ENCODE results near the gene BRCC3. TPM values are rescaled to one million over a fixed set of nuclear protein-coding genes. Genes with fewer than 3 reads are reported as not detected.

BRCC3 gene
- total RNA-seq, 1 donor from 2014 or later: 17.0 TPM

DNA sequence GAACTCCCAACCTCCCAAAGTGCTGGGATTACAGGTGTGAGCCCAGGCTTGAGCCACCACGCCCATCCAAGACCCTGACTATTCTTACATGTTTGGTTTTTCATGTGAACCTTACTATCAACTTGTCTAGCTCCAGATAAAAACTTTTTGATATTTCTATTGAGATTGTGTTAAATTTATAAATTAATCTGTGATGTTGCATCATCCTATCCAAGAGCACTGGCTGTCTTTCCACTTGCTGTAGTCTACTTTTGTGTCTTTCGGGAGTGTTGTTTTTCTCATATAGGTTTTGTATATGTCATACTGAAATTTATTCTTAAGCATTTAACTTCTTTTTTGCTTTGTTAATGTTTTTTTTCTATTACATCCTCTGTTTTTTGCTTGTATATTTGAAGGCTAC is 34.6 kb downstream of the BRCC3 start:
- Histone ChIP-seq H3K4me1 (no peaks in the 10 kb centered on the region), H3K27me3 (ENCODE audit: low read depth) (no peaks in the 10 kb centered on the region), H3K27ac (replicated peaks) (no peak overlapping the region), H3K9me3 (replicated peaks) (no peaks in the 10 kb centered on the region), H3K36me3 (peaks cover 8% of the 10 kb centered on the region), H3K4me3 (no peak overlapping the region)
- no peak for DNase-seq
- intact Hi-C loops (cut with micrococcal nuclease): no loop called here
- TF ChIP-seq, protein P1, sequence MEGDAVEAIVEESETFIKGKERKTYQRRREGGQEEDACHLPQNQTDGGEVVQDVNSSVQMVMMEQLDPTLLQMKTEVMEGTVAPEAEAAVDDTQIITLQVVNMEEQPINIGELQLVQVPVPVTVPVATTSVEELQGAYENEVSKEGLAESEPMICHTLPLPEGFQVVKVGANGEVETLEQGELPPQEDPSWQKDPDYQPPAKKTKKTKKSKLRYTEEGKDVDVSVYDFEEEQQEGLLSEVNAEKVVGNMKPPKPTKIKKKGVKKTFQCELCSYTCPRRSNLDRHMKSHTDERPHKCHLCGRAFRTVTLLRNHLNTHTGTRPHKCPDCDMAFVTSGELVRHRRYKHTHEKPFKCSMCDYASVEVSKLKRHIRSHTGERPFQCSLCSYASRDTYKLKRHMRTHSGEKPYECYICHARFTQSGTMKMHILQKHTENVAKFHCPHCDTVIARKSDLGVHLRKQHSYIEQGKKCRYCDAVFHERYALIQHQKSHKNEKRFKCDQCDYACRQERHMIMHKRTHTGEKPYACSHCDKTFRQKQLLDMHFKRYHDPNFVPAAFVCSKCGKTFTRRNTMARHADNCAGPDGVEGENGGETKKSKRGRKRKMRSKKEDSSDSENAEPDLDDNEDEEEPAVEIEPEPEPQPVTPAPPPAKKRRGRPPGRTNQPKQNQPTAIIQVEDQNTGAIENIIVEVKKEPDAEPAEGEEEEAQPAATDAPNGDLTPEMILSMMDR (IDR thresholded peaks at IDR 0.05; ENCODE audit: borderline replicate concordance): no peak

DNA sequence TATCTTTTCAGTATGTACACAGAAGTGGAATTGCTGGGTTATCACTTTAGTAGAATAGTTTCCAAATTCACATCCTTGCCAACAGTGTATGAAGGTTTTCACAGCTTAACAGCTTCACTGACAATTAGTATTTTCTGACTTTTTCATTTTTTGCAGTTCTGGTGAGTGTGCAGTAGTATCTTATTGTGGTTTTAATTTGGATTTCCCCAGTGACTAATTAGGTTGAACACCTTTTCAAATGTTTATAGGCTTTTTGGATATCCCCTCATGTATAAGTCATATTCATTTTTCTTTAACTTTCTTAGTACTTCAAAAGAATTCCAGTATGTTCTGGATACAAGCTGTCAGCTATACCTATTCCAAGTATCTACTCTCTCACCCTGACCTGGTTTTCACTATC is 37.1 kb downstream of the BRCC3 start:
- no peak for DNase-seq
- Histone ChIP-seq H3K9me3 (replicated peaks) (no peaks in the 10 kb centered on the region), H3K4me1 (no peaks in the 10 kb centered on the region), H3K27ac (replicated peaks) (no peak overlapping the region), H3K27me3 (ENCODE audit: low read depth) (no peaks in the 10 kb centered on the region), H3K4me3 (no peak overlapping the region), H3K36me3 (peaks cover 8% of the 10 kb centered on the region)
- TF ChIP-seq, protein P1 (IDR thresholded peaks at IDR 0.05; ENCODE audit: borderline replicate concordance): no peak
- intact Hi-C loops (cut with micrococcal nuclease): no loop called here

GRCh38 chrX:155112171-155112570 is 40.9 kb downstream of the BRCC3 start:
- H3K4me3 ChIP-seq: no peak overlapping the region
- intact Hi-C loops (cut with micrococcal nuclease): no loop called here
- TF ChIP-seq, protein P1 (IDR thresholded peaks at IDR 0.05; ENCODE audit: borderline replicate concordance): no peak
- no peak for DNase-seq
- H3K27me3 ChIP-seq (ENCODE audit: low read depth): no peaks in the 10 kb centered on the region
- H3K36me3 ChIP-seq: peaks cover 8% of the 10 kb centered on the region
- H3K9me3 ChIP-seq (replicated peaks): no peaks in the 10 kb centered on the region
- no peak overlapping the region for H3K27ac ChIP-seq (replicated peaks)
- no peaks in the 10 kb centered on the region for H3K4me1 ChIP-seq

- no peak overlapping the region for H3K27ac ChIP-seq (replicated peaks)
- H3K4me3 ChIP-seq: no peak overlapping the region
- intact Hi-C loops (cut with micrococcal nuclease): no loop called here
- DNase-seq: no peak
- no peaks in the 10 kb centered on the region for H3K9me3 ChIP-seq (replicated peaks)
- H3K36me3 ChIP-seq: peaks cover 2% of the 10 kb centered on the region
- H3K4me1 ChIP-seq: no peaks in the 10 kb centered on the region
- no peaks in the 10 kb centered on the region for H3K27me3 ChIP-seq (ENCODE audit: low read depth)
- TF ChIP-seq, protein P1 (IDR thresholded peaks at IDR 0.05; ENCODE audit: borderline replicate concordance): no peak
Measured at GRCh38 chrX:155113097-155113496, 41.8 kb downstream of the BRCC3 start.

DNA sequence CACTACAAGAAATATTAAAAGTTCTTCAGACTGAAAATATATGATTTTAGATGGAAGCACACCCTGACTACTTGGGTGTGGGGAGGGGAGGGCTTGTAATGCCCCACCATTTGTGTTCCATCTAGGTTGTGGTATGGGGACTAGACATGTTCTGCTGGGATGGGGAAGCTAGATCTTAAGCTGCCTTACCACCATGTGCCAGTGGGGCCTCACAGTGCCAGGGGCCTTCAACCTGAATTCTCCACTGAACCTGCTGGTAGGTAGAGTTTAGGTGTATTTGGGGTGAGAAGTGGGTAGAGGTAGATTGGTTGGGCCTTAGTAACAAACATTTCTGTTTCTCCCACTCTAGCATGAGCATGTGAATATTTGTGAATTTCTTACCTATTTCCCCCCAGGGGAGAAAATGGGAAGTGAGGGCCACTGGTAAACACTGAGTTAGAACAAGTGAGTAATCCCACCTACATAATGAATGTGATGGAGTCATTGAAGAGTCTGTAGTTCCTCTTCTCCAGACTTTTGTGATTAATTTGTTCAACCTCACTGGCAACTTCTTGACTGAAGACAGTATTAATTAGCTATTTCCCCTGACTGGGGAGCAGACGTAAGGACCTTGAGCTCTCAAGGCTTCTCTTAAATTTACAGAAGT is 44.0 kb downstream of the BRCC3 start:
- Histone ChIP-seq H3K27ac (replicated peaks) (no peak overlapping the region), H3K9me3 (replicated peaks) (no peaks in the 10 kb centered on the region), H3K27me3 (ENCODE audit: low read depth) (no peaks in the 10 kb centered on the region), H3K4me3 (no peak overlapping the region), H3K36me3 (peaks cover 5% of the 10 kb centered on the region), H3K4me1 (no peaks in the 10 kb centered on the region)
- no peak for DNase-seq
- TF ChIP-seq, protein P1 (IDR thresholded peaks at IDR 0.05; ENCODE audit: borderline replicate concordance): no peak
- intact Hi-C loops (cut with micrococcal nuclease): no loop called here

All from left ventricle myocardium inferior (tissue), 1 donor.